Measurements from ENCODE around the gene WAC. TPM values are rescaled to one million over a fixed set of nuclear protein-coding genes. Genes with fewer than 3 reads are reported as not detected.

Gene WAC
- total and polyA plus RNA-seq, 12 donors: 23.6 to 143 (median 104) TPM

DNA sequence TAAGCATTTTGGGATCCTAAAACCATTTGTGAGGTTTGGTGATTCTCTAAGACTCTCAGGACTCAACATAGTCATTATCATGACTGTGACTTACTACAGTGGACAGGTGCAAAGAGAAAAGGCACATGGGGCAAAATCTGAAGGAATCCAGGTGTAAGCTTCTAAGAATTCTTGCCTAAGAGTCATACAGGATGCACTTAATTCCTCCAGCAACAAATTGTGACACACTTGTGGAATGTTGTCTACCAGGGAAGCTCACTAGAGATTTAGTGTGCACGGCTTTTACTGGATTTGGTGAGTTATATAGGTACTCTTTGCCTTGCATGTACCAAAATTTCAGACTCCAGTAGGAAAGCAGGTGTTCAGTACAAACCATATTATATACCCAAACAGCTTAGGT is 47.9 kb downstream of the WAC start:
- Histone ChIP-seq H3K36me3 (replicated peaks in 1 of 2) (peaks cover 0 to 26% of the 10 kb centered on the region in 2 donors), H3K4me1 (replicated peaks in 1 of 2) (peaks cover 8 to 66% of the 10 kb centered on the region in 2 donors), H3K4me3 (no peak overlapping the region), H3K9me3 (replicated peaks in 1 of 3) (no peaks in the 10 kb centered on the region), H3K27ac (no peak overlapping the region), H3K27me3 (no peaks in the 10 kb centered on the region)
- DNase-seq: no peak
- TF ChIP-seq, protein P1, sequence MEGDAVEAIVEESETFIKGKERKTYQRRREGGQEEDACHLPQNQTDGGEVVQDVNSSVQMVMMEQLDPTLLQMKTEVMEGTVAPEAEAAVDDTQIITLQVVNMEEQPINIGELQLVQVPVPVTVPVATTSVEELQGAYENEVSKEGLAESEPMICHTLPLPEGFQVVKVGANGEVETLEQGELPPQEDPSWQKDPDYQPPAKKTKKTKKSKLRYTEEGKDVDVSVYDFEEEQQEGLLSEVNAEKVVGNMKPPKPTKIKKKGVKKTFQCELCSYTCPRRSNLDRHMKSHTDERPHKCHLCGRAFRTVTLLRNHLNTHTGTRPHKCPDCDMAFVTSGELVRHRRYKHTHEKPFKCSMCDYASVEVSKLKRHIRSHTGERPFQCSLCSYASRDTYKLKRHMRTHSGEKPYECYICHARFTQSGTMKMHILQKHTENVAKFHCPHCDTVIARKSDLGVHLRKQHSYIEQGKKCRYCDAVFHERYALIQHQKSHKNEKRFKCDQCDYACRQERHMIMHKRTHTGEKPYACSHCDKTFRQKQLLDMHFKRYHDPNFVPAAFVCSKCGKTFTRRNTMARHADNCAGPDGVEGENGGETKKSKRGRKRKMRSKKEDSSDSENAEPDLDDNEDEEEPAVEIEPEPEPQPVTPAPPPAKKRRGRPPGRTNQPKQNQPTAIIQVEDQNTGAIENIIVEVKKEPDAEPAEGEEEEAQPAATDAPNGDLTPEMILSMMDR (IDR thresholded peaks at IDR 0.05): no peak
- TF ChIP-seq POLR2A (IDR thresholded peaks at IDR 0.05): no peak
- intact Hi-C loops (cut with DNase I): loop anchor here in 1 of 2 donors (10.0 kb wide), 1 partner anchor 146 kb away; no protein-coding TSS in a partner anchor
- 100% methylated on average over 1 of the region's 1 CpG for whole genome bisulfite sequencing, 4 donors

DNA sequence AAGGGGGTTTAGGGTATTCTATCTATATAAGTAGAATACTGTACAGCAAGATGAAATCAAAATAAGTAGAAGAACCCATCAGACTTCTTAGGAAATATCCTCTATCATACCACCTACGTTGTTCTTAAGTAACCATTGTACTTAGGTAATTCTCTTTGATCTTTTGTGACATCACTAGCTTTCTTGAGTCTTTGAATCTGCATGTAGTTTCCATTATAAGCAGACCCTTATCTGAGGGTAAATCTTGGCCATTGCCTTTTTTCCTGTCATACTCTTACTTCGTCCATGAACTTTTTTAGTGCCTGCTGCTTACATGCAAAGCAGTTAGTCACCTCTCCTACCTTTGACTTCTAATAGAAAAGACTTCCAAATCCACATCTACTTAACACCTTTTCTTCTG is 49.0 kb downstream of the WAC start:
- TF ChIP-seq POLR2A (IDR thresholded peaks at IDR 0.05): no peak
- TF ChIP-seq, protein P1 (IDR thresholded peaks at IDR 0.05): no peak
- DNase-seq: no peak
- Histone ChIP-seq H3K9me3 (replicated peaks in 1 of 3) (no peaks in the 10 kb centered on the region), H3K4me3 (no peak overlapping the region), H3K4me1 (replicated peaks in 1 of 2) (peaks cover 11 to 57% of the 10 kb centered on the region in 2 donors), H3K27ac (peak overlapping the region in 2 of 5 donors; percentile 3 to 12), H3K36me3 (replicated peaks in 1 of 2) (peaks cover 0 to 26% of the 10 kb centered on the region in 2 donors), H3K27me3 (no peaks in the 10 kb centered on the region)
- intact Hi-C loops (cut with DNase I): loop anchor here in 1 of 2 donors (10.0 kb wide), 1 partner anchor 147 kb away; no protein-coding TSS in a partner anchor
- 39 to 55% (median 48%) methylated on average over 2 of the region's 2 CpGs for WGBS, 4 donors

DNA sequence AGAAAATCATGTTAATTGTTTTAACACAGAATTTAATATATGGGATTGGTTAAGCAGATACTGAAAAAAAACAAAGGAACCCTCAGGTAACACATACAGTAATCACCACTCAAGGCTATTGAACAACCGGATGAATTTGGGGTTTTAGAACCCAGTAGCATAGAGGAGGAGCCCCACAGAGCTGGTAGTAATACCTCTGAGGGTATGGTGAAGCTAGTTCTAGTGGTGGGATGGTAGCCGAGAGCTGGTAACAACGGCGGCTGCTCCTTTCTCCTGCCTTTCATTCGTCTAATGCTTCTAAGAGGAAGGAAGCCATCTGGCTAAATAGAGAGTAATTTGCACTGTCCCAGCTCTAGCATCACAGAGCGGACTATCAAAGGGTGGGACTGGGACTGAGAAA is 52.2 kb downstream of the WAC start:
- H3K4me1 ChIP-seq (replicated peaks in 1 of 2): peaks cover 21 to 45% of the 10 kb centered on the region in 2 donors
- H3K9me3 ChIP-seq (replicated peaks in 1 of 3): no peaks in the 10 kb centered on the region
- H3K36me3 ChIP-seq (replicated peaks in 1 of 2): peaks cover 0 to 31% of the 10 kb centered on the region in 2 donors
- H3K27ac ChIP-seq: no peak overlapping the region
- no peaks in the 10 kb centered on the region for H3K27me3 ChIP-seq
- intact Hi-C loops (cut with DNase I): loop anchor here in 1 of 2 donors (10.0 kb wide), 1 partner anchor 150 kb away; no protein-coding TSS in a partner anchor
- TF ChIP-seq, protein P1 (IDR thresholded peaks at IDR 0.05): no peak
- TF ChIP-seq POLR2A (IDR thresholded peaks at IDR 0.05): no peak
- 73 to 97% (median 81%) methylated on average over 5 to 6 of the region's 6 CpGs for WGBS, 4 donors
- no peak for DNase-seq
- H3K4me3 ChIP-seq: no peak overlapping the region

DNA sequence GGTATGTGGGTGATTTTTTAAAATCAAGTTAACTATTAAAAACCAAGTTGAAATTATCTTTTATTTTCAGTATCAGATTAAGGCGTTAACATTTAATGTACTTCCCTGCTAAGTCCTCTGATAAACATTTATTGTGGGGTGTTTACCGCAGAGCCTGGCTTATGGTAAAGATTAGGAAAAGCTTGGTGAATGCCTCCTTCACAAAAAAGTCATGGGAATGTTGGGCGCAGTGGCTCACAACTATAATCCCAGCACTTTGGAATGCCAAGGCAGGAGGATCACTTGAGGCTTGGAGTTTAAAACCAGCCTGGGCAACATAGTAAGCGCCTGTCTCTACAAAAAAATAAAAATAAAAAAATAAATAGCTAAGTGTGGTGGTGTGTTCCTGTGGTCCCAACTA is 53.3 kb downstream of the WAC start:
- intact Hi-C loops (cut with DNase I): loop anchor here in 1 of 2 donors (10.0 kb wide), 1 partner anchor 151 kb away; no protein-coding TSS in a partner anchor
- 96 to 97% (median 97%) methylated on average over 4 of the region's 4 CpGs for WGBS, 4 donors
- Histone ChIP-seq H3K27ac (no peak overlapping the region), H3K36me3 (replicated peaks in 1 of 2) (peaks cover 0 to 42% of the 10 kb centered on the region in 2 donors), H3K4me1 (replicated peaks in 1 of 2) (peaks cover 21 to 41% of the 10 kb centered on the region in 2 donors), H3K4me3 (no peak overlapping the region), H3K27me3 (no peaks in the 10 kb centered on the region), H3K9me3 (replicated peaks in 1 of 3) (no peaks in the 10 kb centered on the region)
- no peak for TF ChIP-seq POLR2A (IDR thresholded peaks at IDR 0.05)
- TF ChIP-seq, protein P1 (IDR thresholded peaks at IDR 0.05): no peak
- DNase-seq: no peak
